Progenitor cell of endocrine pancreas (in vitro differentiated cells): Measurements from ENCODE around the gene DHRS2. TPM values are rescaled to one million over a fixed set of nuclear protein-coding genes. Genes with fewer than 3 reads are reported as not detected.

ENCODE experiments used
- DNase-seq: peaks from one replicate; pipeline ENCODE4 v3.0.0; 2021; ENCODE audit warnings: low spot score; ENCODE audit not compliant: unreplicated experiment
- H3K27ac Mint-ChIP-seq: 2 replicates; pipeline ENCODE4 v1.8.0; 2021; ENCODE audit warnings: mild to moderate bottlenecking, moderate library complexity, mixed read lengths
- H3K27me3 Mint-ChIP-seq: 2 replicates; pipeline ENCODE4 v1.8.0; 2021; ENCODE audit warnings: mixed read lengths
- H3K36me3 Mint-ChIP-seq: 2 replicates; pipeline ENCODE4 v1.8.0; 2022; ENCODE audit warnings: mixed read lengths; ENCODE audit not compliant: insufficient read depth
- H3K4me1 Mint-ChIP-seq: 2 replicates; pipeline ENCODE4 v1.8.0; 2021; ENCODE audit warnings: low read depth, mixed read lengths
- H3K4me3 Mint-ChIP-seq: 2 replicates; pipeline ENCODE4 v1.8.0; 2021; ENCODE audit warnings: low read depth, mild to moderate bottlenecking, moderate library complexity, mixed read lengths
- H3K9me3 Mint-ChIP-seq: 2 replicates; pipeline ENCODE4 v1.8.0; 2021; ENCODE audit warnings: low read depth, mixed read lengths
- CTCF ChIP-seq: fragments of 200-600 bp; sonication (generic); IDR thresholded peaks from one replicate; pipeline ENCODE4 v1.5.0; 2021; ENCODE audit warnings: antibody characterized with exemption, mild to moderate bottlenecking; ENCODE audit not compliant: unreplicated experiment
- total RNA-seq: library from RNA; stranded (reverse); gene quantifications from 2 replicates; pipeline ENCODE4 v1.2.1, GENCODE V29; 2021

DHRS2 gene
- total RNA-seq, 1 donor from 2014 or later: 0.77 TPM

- peaks cover 8% of the 10 kb centered on the region for H3K9me3 Mint-ChIP-seq
- peaks cover 11% of the 10 kb centered on the region for H3K27me3 Mint-ChIP-seq
- no peak for TF ChIP-seq CTCF
These were observed 21.9 kb downstream of the DHRS2 start for GRCh38 chr14:23657959-23658470.

GRCh38 chr14:23660290-23661226, 24.4 kb downstream of the DHRS2 start:
- H3K27ac Mint-ChIP-seq: no peak overlapping the region
- peaks cover 11% of the 10 kb centered on the region for H3K27me3 Mint-ChIP-seq
- H3K4me3 Mint-ChIP-seq: no peak overlapping the region
- TF ChIP-seq CTCF: no peak
- DNase-seq: no peak
- H3K36me3 Mint-ChIP-seq: no peaks in the 10 kb centered on the region
- no peaks in the 10 kb centered on the region for H3K9me3 Mint-ChIP-seq
- peaks cover 2% of the 10 kb centered on the region for H3K4me1 Mint-ChIP-seq

More at GRCh38 chr14:23657959-23658470, 21.9 kb downstream of the DHRS2 start:
- H3K4me1 Mint-ChIP-seq: peaks cover 7% of the 10 kb centered on the region
- no peak overlapping the region for H3K27ac Mint-ChIP-seq
- DNase-seq: no peak
- H3K4me3 Mint-ChIP-seq: no peak overlapping the region
- H3K36me3 Mint-ChIP-seq: no peaks in the 10 kb centered on the region

- TF ChIP-seq CTCF: no peak
- Mint-ChIP-seq H3K9me3 (no peaks in the 10 kb centered on the region), H3K27me3 (peaks cover 11% of the 10 kb centered on the region), H3K4me1 (peaks cover 2% of the 10 kb centered on the region), H3K36me3 (no peaks in the 10 kb centered on the region), H3K4me3 (no peak overlapping the region), H3K27ac (no peak overlapping the region)
- DNase-seq: no peak
These were observed 25.4 kb downstream of the DHRS2 start for GRCh38 chr14:23661542-23661941.

- Mint-ChIP-seq H3K4me1 (peaks cover 2% of the 10 kb centered on the region), H3K27ac (no peak overlapping the region), H3K36me3 (no peaks in the 10 kb centered on the region), H3K27me3 (peaks cover 11% of the 10 kb centered on the region), H3K4me3 (no peak overlapping the region), H3K9me3 (no peaks in the 10 kb centered on the region)
- no peak for TF ChIP-seq CTCF
- no peak for DNase-seq
These were observed 27.0 kb downstream of the DHRS2 start for GRCh38 chr14:23663127-23663526.

- no peaks in the 10 kb centered on the region for H3K9me3 Mint-ChIP-seq
- H3K4me3 Mint-ChIP-seq: no peak overlapping the region
- no peak overlapping the region for H3K27ac Mint-ChIP-seq
- no peak for DNase-seq
- H3K27me3 Mint-ChIP-seq: peaks cover 8% of the 10 kb centered on the region
- peaks cover 2% of the 10 kb centered on the region for H3K4me1 Mint-ChIP-seq
- no peak for TF ChIP-seq CTCF
- no peaks in the 10 kb centered on the region for H3K36me3 Mint-ChIP-seq
These were observed 27.5 kb downstream of the DHRS2 start for GRCh38 chr14:23663711-23664110.
